Mammary epithelial cell (primary cell): ENCODE results near the gene IL5RA.

Experiments
- EZH2 ChIP-seq: IDR thresholded peaks from 2 replicates; pipeline ENCODE4 v1.6.1; 2012; ENCODE audit warnings: low read length, inconsistent platforms, borderline replicate concordance
- TF ChIP-seq, protein P1 (sequence below), 2 donors: IDR thresholded peaks in 1 of 2; conservative IDR thresholded peaks in 1 of 2; 2 replicates each; pipeline ENCODE4 v1.5.1; 2011 to 2012; ENCODE audit warnings: inconsistent platforms in 2 of 2, low read length in 2 of 2, mild to moderate bottlenecking in 2 of 2, control low read depth in 1 of 2, low read depth in 1 of 2; ENCODE audit not compliant: insufficient read depth in 1 of 2; ENCODE audit errors: extremely low read depth in 1 of 2

DNA sequence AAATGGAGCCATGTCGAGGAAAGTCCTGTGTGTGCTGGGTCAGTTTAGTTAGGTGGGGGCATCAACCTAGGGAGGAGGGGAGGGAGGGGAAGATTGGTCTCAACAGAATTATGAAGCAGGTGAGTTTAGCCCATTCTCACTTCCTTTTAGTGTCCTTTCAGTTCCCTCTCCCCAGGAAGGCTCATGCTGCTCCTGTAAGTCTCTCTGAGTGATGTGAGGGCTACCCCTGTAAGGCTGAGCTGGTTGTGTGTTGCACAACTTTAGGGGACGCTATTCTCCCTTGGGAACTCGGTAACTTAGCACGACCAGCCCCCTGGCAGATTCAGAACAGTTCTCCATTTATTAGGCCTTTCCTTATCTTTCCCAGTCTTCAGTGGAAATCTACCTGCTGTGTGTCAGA is 21.2 kb downstream of the IL5RA start:
- TF ChIP-seq, protein P1, sequence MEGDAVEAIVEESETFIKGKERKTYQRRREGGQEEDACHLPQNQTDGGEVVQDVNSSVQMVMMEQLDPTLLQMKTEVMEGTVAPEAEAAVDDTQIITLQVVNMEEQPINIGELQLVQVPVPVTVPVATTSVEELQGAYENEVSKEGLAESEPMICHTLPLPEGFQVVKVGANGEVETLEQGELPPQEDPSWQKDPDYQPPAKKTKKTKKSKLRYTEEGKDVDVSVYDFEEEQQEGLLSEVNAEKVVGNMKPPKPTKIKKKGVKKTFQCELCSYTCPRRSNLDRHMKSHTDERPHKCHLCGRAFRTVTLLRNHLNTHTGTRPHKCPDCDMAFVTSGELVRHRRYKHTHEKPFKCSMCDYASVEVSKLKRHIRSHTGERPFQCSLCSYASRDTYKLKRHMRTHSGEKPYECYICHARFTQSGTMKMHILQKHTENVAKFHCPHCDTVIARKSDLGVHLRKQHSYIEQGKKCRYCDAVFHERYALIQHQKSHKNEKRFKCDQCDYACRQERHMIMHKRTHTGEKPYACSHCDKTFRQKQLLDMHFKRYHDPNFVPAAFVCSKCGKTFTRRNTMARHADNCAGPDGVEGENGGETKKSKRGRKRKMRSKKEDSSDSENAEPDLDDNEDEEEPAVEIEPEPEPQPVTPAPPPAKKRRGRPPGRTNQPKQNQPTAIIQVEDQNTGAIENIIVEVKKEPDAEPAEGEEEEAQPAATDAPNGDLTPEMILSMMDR (conservative IDR thresholded peaks at IDR 0.05 in 1 of 2, IDR thresholded peaks at IDR 0.05 in 1 of 2; ENCODE audit: extremely low read depth in 1 of 2, insufficient read depth in 1 of 2, low read depth in 1 of 2, low read length in 2 of 2): no peak
- no peak for TF ChIP-seq EZH2
